Loucy (cell line): Measurements from ENCODE around the gene GLT8D2.

Experiments
- EZH2phosphoT487 ChIP-seq: fragments of 200-600 bp; IDR thresholded peaks from 2 replicates; pipeline ENCODE4 v1.6.1; 2018; ENCODE audit warnings: antibody characterized with exemption, mild to moderate bottlenecking, moderate library complexity, borderline replicate concordance
- TF ChIP-seq, protein P1 (sequence below): fragments of 200-600 bp; sonication (generic); conservative IDR thresholded peaks from 2 replicates; pipeline ENCODE4 v1.5.1; 2014; ENCODE audit warnings: mild to moderate bottlenecking, antibody characterized with exemption, low read length

DNA sequence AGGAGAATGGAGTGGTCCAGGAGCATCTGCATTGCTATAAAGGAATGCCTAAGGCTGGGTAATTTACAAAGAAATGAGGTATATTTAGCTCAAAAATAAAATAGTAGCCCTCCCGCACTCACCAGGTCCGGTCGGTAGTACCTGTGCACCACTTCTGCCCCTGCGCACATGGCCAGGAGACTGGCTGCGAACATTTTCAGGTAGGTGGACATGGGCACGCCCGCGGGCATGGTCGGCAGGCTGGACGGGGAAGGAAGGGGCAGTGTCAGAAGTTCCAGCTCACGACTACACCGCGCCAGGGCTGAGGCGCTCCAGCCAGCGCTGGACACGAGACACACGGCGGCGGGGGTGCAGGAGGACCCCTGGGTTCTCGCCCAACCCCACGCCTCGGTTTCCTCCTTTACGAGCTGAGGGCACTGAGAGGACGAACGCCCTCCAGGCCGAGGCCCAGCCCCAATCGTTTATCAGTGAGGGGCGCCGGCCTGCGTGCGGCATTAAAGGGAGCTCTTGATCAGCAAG, 93.4 kb downstream of the GLT8D2 start:
- TF ChIP-seq, protein P1, sequence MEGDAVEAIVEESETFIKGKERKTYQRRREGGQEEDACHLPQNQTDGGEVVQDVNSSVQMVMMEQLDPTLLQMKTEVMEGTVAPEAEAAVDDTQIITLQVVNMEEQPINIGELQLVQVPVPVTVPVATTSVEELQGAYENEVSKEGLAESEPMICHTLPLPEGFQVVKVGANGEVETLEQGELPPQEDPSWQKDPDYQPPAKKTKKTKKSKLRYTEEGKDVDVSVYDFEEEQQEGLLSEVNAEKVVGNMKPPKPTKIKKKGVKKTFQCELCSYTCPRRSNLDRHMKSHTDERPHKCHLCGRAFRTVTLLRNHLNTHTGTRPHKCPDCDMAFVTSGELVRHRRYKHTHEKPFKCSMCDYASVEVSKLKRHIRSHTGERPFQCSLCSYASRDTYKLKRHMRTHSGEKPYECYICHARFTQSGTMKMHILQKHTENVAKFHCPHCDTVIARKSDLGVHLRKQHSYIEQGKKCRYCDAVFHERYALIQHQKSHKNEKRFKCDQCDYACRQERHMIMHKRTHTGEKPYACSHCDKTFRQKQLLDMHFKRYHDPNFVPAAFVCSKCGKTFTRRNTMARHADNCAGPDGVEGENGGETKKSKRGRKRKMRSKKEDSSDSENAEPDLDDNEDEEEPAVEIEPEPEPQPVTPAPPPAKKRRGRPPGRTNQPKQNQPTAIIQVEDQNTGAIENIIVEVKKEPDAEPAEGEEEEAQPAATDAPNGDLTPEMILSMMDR, result no peak
- no peak for TF ChIP-seq EZH2phosphoT487
